Hepatocyte (in vitro differentiated cells): ENCODE measurements around the gene ODF4. TPM values are rescaled to one million over a fixed set of nuclear protein-coding genes. Genes with fewer than 3 reads are reported as not detected.

Source experiments
- DNase-seq: peaks from one replicate; pipeline ENCODE4 v3.0.0-alpha.2; 2016; ENCODE audit warnings: low spot score
- H2AFZ ChIP-seq: fragments of 200-600 bp; sonication (generic); 2 replicates; pipeline ENCODE4 v1.6.0; 2016; ENCODE audit warnings: antibody characterized with exemption, mild to moderate bottlenecking
- H3K27ac ChIP-seq: fragments of 200-600 bp; sonication (generic); 2 replicates; pipeline ENCODE4 v1.5.1; 2016; ENCODE audit warnings: mild to moderate bottlenecking
- H3K27me3 ChIP-seq: fragments of 200-600 bp; sonication (generic); 2 replicates; pipeline ENCODE4 v1.6.1; 2016
- H3K36me3 ChIP-seq: fragments of 200-600 bp; sonication (generic); replicated peaks from 2 replicates; pipeline ENCODE4 v1.5.1; 2016; ENCODE audit warnings: low read depth; ENCODE audit not compliant: insufficient read depth
- H3K4me1 ChIP-seq: fragments of 200-600 bp; sonication (generic); 2 replicates; pipeline ENCODE4 v1.5.1; 2016; ENCODE audit warnings: mild to moderate bottlenecking, moderate library complexity; ENCODE audit not compliant: insufficient read depth
- H3K4me2 ChIP-seq: fragments of 200-600 bp; sonication (generic); 2 replicates; pipeline ENCODE4 v1.6.0; 2016
- H3K4me3 ChIP-seq: fragments of 200-600 bp; sonication (generic); 2 replicates; pipeline ENCODE4 v1.5.1; 2016; ENCODE audit warnings: mild to moderate bottlenecking
- H3K79me2 ChIP-seq: fragments of 200-600 bp; sonication (generic); 2 replicates; pipeline ENCODE4 v1.6.0; 2017; ENCODE audit warnings: mild to moderate bottlenecking
- H3K9me2 ChIP-seq: fragments of 200-600 bp; sonication (generic); replicated peaks from 2 replicates; pipeline ENCODE4 v1.6.0; 2017; ENCODE audit warnings: mild to moderate bottlenecking; ENCODE audit not compliant: insufficient read depth
- H3K9me3 ChIP-seq: fragments of 200-600 bp; sonication (generic); 2 replicates; pipeline ENCODE4 v1.5.1; 2016; ENCODE audit warnings: low read depth, mild to moderate bottlenecking
- H4K20me1 ChIP-seq: fragments of 200-600 bp; sonication (generic); 2 replicates; pipeline ENCODE4 v1.6.0; 2016; ENCODE audit warnings: mild to moderate bottlenecking; ENCODE audit not compliant: insufficient read depth, poor library complexity, severe bottlenecking
- CTCF ChIP-seq: fragments of 200-600 bp; sonication (generic); IDR thresholded peaks from 2 replicates; pipeline ENCODE4 v1.5.1; 2016; ENCODE audit warnings: antibody characterized with exemption, mild to moderate bottlenecking; ENCODE audit not compliant: poor library complexity
- EZH2 ChIP-seq: fragments of 200-600 bp; sonication (generic); IDR thresholded peaks from 2 replicates; pipeline ENCODE4 v1.6.1; 2016; ENCODE audit warnings: antibody characterized with exemption, mild to moderate bottlenecking, borderline replicate concordance
- EZH2phosphoT487 ChIP-seq: fragments of 200-600 bp; sonication (generic); IDR thresholded peaks from one replicate; pipeline ENCODE4 v1.6.1; 2018; ENCODE audit warnings: antibody characterized with exemption, mild to moderate bottlenecking, low read depth, moderate library complexity; ENCODE audit not compliant: unreplicated experiment, severe bottlenecking
- WGBS: methylation state at CpG from one replicate; pipeline ENCODE4 v1.1.6; 2016; ENCODE audit warnings: low lambda C conversion rate; ENCODE audit errors: missing lambda C conversion rate; 5-methylcytosine and 5-hydroxymethylcytosine counted together
- polyA plus RNA-seq: library from polyadenylated mRNA; unstranded; fragments of >200 nt; fragmentation: Nextera tagmentation; extraction: Ambion mirVana; gene quantifications from 2 replicates; pipeline ENCODE4 v1.2.1, GENCODE V29; 2016
- total RNA-seq: library from RNA; depleted of rRNA; stranded (reverse); fragments of >200 nt; gene quantifications from 2 replicates; pipeline ENCODE4 v1.2.3, GENCODE V29; 2014

Gene ODF4
- total and polyA plus RNA-seq, 2 experiments from 2014 or later = not detected

GRCh38 chr17:8326511-8327302, 12.9 kb upstream of the ODF4 start:
- TF ChIP-seq EZH2phosphoT487 (no peak), EZH2 (no peak), CTCF (no peak)
- Histone ChIP-seq H3K79me2 (no peaks in the 10 kb centered on the region), H3K36me3 (no peaks in the 10 kb centered on the region), H3K4me3 (peak overlapping the region; percentile 52), H4K20me1 (no peaks in the 10 kb centered on the region), H2AFZ (peak overlapping the region; percentile 94), H3K9me3 (no peaks in the 10 kb centered on the region), H3K4me2 (peak overlapping the region; percentile 95), H3K4me1 (no peaks in the 10 kb centered on the region), H3K27me3 (no peaks in the 10 kb centered on the region), H3K9me2 (no peaks in the 10 kb centered on the region), H3K27ac (no peak overlapping the region)
- peak; percentile 60 for DNase-seq
- WGBS = 6% methylated on average over 42 of the region's 48 CpGs

- DNase-seq = peak; percentile 4
- 31% methylated on average over 24 of the region's 25 CpGs for WGBS
- Histone ChIP-seq H4K20me1 (no peaks in the 10 kb centered on the region), H3K4me1 (no peaks in the 10 kb centered on the region), H3K79me2 (no peaks in the 10 kb centered on the region), H3K9me3 (no peaks in the 10 kb centered on the region), H3K4me2 (peak overlapping the region; percentile 95), H3K27me3 (no peaks in the 10 kb centered on the region), H2AFZ (peak overlapping the region; percentile 94), H3K27ac (no peak overlapping the region), H3K9me2 (no peaks in the 10 kb centered on the region), H3K4me3 (peak overlapping the region; percentile 52), H3K36me3 (no peaks in the 10 kb centered on the region)
- no peak for TF ChIP-seq EZH2phosphoT487
- TF ChIP-seq EZH2 = no peak
- TF ChIP-seq CTCF = no peak
Observed at GRCh38 chr17:8327303-8327649, 12.4 kb upstream of the ODF4 start.

DNA sequence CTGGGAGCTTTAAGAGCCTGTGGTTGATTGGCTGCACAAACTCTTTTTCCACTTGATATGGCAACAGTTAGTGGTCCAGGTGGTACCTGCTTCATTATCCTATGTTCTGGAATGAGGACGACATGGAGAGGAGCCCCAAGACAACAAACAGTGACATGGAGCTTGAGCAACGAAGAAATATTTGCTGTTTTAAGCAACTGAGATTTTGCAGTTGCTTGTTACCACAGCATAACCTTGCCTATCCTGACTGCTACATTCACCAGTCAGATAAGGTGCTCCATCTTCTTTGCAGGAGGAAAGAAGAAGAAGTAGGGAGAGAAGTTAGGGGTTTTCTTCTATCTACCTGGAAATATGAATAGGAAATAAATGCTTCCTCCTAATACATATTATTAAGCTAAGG, 7.5 kb upstream of the ODF4 start:
- Histone ChIP-seq H4K20me1 (no peaks in the 10 kb centered on the region), H3K4me2 (no peak overlapping the region), H3K9me2 (no peaks in the 10 kb centered on the region), H3K4me3 (no peak overlapping the region), H3K4me1 (no peaks in the 10 kb centered on the region), H3K27ac (no peak overlapping the region), H3K9me3 (no peaks in the 10 kb centered on the region), H2AFZ (no peak overlapping the region), H3K27me3 (no peaks in the 10 kb centered on the region), H3K79me2 (no peaks in the 10 kb centered on the region), H3K36me3 (no peaks in the 10 kb centered on the region)
- DNase-seq = no peak
- TF ChIP-seq CTCF (no peak), EZH2phosphoT487 (no peak), EZH2 (no peak)
- 92% methylated on average over 2 of the region's 2 CpGs for WGBS
